Fibroblast of villous mesenchyme (primary cell): ENCODE measurements around the gene DCC. TPM values are rescaled to one million over a fixed set of nuclear protein-coding genes. Genes with fewer than 3 reads are reported as not detected.

Experiments used
- DNase-seq: peaks from one replicate; pipeline ENCODE4 v3.0.0-alpha.2; 2010; ENCODE audit warnings: low read depth
- H3K4me3 ChIP-seq: 2 replicates; pipeline ENCODE4 v1.5.1; 2011; ENCODE audit warnings: low read depth, mild to moderate bottlenecking, low read length
- total RNA-seq: library from RNA; depleted of rRNA; stranded (reverse); fragments of >200 nt; gene quantifications from 2 replicates; pipeline ENCODE4 v1.2.3, GENCODE V29; 2012
- TF ChIP-seq, protein P1 (sequence below): IDR thresholded peaks from 2 replicates; pipeline ENCODE4 v1.5.1; 2012; ENCODE audit warnings: low read depth, mild to moderate bottlenecking, low read length; ENCODE audit not compliant: insufficient read depth

DCC gene
- total RNA-seq, 1 donor: not detected

DNA sequence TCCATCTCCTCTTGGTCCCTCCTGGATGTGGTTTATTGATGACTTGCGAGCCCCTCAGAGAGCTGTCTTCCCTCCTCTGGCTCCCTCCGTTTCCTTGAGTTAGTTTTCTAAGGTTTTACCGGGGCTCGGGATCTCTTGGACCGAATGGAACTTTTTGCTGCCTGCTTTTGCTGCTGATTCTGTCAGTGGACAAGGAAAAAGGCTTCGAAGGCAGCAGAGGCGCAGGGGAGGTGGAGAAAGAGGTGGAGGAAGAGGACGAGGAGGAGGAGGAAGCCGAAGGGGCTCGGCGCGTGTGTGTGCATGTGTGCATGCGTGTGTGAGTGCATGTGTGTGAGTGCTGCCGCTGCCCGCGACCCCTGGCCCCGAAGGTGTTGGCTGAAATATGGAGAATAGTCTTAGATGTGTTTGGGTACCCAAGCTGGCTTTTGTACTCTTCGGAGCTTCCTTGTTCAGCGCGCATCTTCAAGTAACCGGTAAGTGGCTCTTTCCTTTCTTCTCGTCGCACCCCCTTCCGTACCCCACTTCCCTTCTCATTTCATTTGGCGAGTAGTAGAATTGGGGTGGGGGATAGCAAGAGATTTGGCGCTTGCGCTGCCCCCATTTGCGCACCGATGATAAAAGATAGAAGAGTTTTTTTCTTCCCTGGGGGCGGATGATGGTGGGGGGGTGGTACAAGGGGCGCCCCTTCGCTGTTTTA is 557 bp downstream of the DCC start:
- DNase-seq: no peak
- no peak overlapping the region for H3K4me3 ChIP-seq
- TF ChIP-seq, protein P1, sequence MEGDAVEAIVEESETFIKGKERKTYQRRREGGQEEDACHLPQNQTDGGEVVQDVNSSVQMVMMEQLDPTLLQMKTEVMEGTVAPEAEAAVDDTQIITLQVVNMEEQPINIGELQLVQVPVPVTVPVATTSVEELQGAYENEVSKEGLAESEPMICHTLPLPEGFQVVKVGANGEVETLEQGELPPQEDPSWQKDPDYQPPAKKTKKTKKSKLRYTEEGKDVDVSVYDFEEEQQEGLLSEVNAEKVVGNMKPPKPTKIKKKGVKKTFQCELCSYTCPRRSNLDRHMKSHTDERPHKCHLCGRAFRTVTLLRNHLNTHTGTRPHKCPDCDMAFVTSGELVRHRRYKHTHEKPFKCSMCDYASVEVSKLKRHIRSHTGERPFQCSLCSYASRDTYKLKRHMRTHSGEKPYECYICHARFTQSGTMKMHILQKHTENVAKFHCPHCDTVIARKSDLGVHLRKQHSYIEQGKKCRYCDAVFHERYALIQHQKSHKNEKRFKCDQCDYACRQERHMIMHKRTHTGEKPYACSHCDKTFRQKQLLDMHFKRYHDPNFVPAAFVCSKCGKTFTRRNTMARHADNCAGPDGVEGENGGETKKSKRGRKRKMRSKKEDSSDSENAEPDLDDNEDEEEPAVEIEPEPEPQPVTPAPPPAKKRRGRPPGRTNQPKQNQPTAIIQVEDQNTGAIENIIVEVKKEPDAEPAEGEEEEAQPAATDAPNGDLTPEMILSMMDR: no peak

DNA sequence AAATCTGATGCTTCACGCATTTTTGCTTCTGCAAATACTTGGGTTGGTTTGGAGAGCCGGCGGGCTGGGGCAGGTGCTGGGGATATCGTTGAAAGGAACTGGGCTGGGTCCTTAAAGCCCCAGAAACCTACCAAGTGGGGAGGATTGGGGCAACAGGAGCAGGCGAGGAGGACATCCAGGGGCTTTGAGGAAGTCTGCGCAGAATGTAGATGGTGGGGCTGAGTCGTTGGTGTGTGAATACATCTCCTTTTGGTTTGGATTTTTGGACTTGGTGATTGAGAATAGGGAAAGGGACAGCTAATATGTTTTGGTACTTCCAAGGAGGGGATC is 1.1 kb downstream of the DCC start:
- H3K4me3 ChIP-seq: no peak overlapping the region
- DNase-seq: no peak
- TF ChIP-seq, protein P1: no peak

DNA sequence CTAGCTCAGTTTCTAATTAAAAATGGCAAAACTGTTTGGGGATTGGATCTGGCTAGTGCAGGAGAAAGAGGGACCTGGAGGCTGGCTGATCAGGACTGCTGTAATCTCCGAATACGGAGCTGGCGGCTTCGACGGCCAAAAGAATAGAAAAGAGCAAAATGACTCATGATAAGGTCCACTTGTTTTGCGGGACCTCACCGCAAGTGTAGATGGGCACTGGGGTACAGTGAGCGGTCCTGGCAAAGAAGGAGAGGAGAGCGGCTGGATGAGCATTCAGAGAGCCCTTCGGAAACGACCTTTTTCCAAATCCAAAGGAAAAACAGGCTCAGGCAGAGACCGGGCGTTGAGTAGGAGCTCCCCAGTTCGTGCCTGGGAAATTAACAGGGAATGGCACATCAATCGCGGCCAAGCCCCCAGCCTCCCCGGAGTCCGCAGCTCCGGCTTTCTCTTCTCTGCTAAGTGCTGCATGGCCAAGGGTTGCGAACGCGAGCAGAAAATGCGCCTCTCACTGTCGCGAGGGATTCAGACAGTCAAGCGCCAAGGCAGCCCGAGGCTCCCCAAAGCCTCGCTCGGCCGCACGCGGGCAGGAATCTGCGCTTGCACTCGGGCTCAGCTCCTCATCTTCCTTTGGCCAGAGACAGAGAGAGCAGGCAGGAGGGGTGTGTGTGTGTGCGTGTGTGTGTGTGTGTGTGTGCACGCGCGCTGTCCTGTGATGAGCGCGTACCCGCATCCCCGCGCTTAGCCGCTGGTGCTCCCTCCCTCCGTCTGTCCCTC is 1.8 kb downstream of the DCC start:
- no peak overlapping the region for H3K4me3 ChIP-seq
- TF ChIP-seq, protein P1: no peak
- DNase-seq: no peak

DNA sequence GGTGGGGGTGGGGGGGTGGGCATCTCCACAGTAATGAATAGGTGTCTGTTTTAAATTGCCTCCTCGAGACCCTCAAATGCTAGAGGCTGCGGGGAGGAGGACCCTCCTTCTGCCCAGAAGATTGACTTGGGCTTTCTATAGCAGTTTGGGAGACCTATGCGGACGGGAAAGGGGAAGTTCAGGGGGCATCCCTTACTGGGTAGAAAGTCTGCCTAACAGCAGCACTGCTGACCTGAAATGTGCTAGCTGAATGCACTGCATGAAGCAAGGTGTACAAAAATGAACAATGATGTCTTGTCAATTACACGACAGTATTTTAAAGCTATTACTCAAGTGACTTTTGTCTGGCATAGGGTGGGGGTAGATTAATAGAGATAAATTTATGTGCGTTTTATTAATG is 2.5 kb downstream of the DCC start:
- no peak overlapping the region for H3K4me3 ChIP-seq
- TF ChIP-seq, protein P1: no peak
- DNase-seq: no peak

DNA sequence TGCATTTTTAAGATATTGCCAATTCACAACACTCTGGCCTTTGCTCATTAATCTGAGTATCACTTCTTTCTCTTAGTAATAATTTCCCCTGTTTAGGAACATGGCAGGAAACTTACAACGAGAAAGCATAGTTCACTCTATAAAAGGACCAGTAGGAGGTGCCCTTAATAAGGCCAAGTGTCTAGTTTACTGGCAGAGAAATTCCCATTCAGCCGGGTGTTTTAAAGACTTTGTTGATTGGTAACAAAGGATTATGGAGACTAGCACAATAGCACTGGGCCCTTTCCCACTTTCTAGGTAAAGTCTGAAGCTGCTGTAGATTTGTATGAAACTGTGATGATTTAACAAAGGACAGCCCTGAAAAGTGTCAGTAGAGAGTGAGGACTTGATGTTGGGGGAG is 3.1 kb downstream of the DCC start:
- H3K4me3 ChIP-seq: no peak overlapping the region
- TF ChIP-seq, protein P1: no peak
- DNase-seq: no peak

DNA sequence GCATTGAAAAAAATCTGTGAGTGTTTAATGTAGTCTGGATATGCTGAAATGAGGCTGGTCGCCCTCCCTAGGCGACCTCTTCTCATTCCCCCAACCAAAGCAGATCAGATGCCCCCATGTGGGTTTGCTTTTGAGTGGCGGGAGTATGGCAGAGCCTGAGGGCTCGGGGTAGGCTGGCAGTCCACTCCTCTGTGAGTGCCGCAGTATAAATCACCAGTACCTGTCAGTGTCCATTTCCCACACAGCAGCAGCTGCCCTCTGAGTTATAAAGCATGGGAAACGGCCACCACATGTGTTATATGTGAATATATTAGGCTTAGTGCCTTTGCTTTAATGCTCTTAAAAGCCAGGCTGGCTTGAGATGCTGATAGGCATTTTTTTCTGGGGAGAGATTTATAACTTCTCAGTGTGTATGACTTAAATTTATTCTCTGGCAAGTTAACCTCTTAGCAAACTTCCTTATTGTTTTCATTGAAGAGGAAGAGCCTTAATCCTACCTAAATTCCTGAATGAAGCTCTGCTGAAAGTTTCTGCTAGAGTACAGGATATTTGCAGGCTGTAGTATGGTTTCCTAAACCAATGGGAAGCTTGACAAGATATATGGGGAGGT is 3.8 kb downstream of the DCC start:
- DNase-seq: no peak
- TF ChIP-seq, protein P1: no peak
- no peak overlapping the region for H3K4me3 ChIP-seq
